DOHH2 (cell line): ENCODE results near the gene CTPS1.

ENCODE experiments used
- CTCF ChIP-seq: fragments of 200-600 bp; sonication (generic); IDR thresholded peaks from one replicate; pipeline ENCODE4 v1.5.1; 2014; ENCODE audit warnings: antibody characterized with exemption, mild to moderate bottlenecking, low read depth, low read length; ENCODE audit not compliant: poor library complexity, severe bottlenecking
- EZH2phosphoT487 ChIP-seq: fragments of 200-600 bp; sonication (generic); IDR thresholded peaks from 2 replicates; pipeline ENCODE4 v1.6.1; 2017; ENCODE audit warnings: borderline replicate concordance, mild to moderate bottlenecking, antibody characterized with exemption, low read length, moderate library complexity, mixed read lengths

GRCh38 chr1:40958210-40958609 lies 21.3 kb upstream of the CTPS1 start:
- TF ChIP-seq CTCF (no peak), EZH2phosphoT487 (no peak)
